Mesothelial cell of epicardium (in vitro differentiated cells): ENCODE measurements around the gene MAP7D2. TPM values are rescaled to one million over a fixed set of nuclear protein-coding genes. Genes with fewer than 3 reads are reported as not detected.
"Not testable (repeated sequence)": the region's sequence is repeated elsewhere in the genome, so short reads cannot be mapped to it uniquely, and the experiment has no call there.

ENCODE experiments used
- DNase-seq, 2 experiments: peaks; one replicate each; pipeline ENCODE4 v3.0.0; 2021; ENCODE audit warnings: low spot score in 2 of 2; ENCODE audit not compliant: unreplicated experiment in 2 of 2
- H3K27ac Mint-ChIP-seq: 2 replicates; pipeline ENCODE4 v1.8.0; 2021; ENCODE audit warnings: mixed read lengths
- H3K27me3 Mint-ChIP-seq: 2 replicates; pipeline ENCODE4 v1.8.0; 2021; ENCODE audit warnings: low read depth, mixed read lengths
- H3K36me3 Mint-ChIP-seq: 2 replicates; pipeline ENCODE4 v1.8.0; 2021; ENCODE audit warnings: mixed read lengths
- H3K4me1 Mint-ChIP-seq: 2 replicates; pipeline ENCODE4 v1.8.0; 2021; ENCODE audit warnings: mixed read lengths
- H3K4me3 Mint-ChIP-seq: 2 replicates; pipeline ENCODE4 v1.8.0; 2021; ENCODE audit warnings: mild to moderate bottlenecking, moderate library complexity, mixed read lengths
- H3K9me3 Mint-ChIP-seq: 2 replicates; pipeline ENCODE4 v1.8.0; 2021; ENCODE audit warnings: mixed read lengths
- total RNA-seq: library from RNA; stranded (reverse); gene quantifications from 3 replicates; pipeline ENCODE4 v1.2.1, GENCODE V29; 2021
- TF ChIP-seq, protein P1 (sequence below): fragments of 200-600 bp; sonication (generic); IDR thresholded peaks from one replicate; pipeline ENCODE4 v1.5.0; 2021; ENCODE audit warnings: antibody characterized with exemption; ENCODE audit not compliant: unreplicated experiment

Gene MAP7D2
- total RNA-seq: 0.93 to 1.4 TPM (median 1.3 TPM) in 3 replicates

DNA sequence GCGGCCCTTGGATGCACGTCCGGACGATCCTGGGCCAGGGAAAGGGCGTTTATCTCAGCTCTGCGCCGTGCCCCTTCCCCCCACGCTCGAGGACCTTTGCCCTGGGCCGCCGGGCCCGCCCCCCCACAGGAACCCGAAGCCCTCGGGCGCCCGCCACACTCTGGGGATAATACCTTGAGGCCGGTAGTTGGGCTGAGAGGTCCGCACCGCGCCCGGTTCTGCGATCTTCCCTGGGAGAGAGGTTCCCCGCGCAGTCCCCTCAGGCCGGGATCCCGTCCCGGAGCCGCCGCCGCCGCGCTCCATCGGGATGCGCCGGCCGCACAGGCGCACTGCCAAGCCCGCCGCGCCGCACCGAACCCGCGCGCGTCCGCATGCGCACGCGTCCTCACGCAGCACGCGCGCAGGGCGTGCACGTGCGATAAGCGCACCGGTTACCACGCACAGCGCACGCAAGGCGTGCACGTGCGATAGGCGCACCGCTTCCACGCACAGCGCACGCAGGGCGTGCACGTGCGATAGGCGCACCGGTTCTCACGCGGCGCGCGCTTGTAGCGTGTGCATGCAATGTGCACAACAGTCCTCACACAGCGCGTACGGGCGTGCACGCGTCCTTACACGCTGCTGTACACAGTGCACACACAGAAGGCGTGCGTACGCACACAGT, at the start of gene MAP7D2:
MAP7D2 (minus strand) TSS at position 331 of the 664 bp plus-strand sequence; CDS start at position 303, 28 bp downstream.
- peaks cover 34% of the 10 kb centered on the region for H3K27me3 Mint-ChIP-seq
- peak within 1 kb of the TSS; percentile 59 for H3K4me3 Mint-ChIP-seq
- DNase-seq: no peak
- TF ChIP-seq, protein P1, sequence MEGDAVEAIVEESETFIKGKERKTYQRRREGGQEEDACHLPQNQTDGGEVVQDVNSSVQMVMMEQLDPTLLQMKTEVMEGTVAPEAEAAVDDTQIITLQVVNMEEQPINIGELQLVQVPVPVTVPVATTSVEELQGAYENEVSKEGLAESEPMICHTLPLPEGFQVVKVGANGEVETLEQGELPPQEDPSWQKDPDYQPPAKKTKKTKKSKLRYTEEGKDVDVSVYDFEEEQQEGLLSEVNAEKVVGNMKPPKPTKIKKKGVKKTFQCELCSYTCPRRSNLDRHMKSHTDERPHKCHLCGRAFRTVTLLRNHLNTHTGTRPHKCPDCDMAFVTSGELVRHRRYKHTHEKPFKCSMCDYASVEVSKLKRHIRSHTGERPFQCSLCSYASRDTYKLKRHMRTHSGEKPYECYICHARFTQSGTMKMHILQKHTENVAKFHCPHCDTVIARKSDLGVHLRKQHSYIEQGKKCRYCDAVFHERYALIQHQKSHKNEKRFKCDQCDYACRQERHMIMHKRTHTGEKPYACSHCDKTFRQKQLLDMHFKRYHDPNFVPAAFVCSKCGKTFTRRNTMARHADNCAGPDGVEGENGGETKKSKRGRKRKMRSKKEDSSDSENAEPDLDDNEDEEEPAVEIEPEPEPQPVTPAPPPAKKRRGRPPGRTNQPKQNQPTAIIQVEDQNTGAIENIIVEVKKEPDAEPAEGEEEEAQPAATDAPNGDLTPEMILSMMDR: no peak
- no peak within 1 kb of the TSS for H3K27ac Mint-ChIP-seq
- H3K4me1 Mint-ChIP-seq: no peaks in the 10 kb centered on the region
- H3K36me3 Mint-ChIP-seq: no peaks in the 10 kb centered on the region
- H3K9me3 Mint-ChIP-seq: peaks cover 6% of the 10 kb centered on the region

DNA sequence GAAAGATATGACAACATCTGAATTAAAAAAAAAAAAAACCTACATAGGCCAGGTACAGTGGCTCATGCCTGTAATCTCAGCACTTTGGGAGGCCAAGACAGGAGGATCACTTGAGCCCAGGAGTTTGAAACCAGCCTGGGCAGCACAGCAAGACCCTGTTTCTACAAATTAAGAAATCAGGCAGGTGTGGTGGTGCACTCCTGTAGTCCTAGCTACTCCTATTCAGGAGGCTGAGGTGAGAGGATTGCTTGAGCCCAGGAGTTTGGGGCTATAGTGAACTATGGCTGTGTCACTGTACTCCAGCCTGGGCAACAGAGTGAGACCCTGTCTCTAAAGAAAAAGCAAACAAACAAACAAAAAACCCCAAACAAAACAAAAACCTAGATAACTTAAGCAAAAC, 45.8 kb upstream of the MAP7D2 start:
- not testable (repeated sequence) for DNase-seq, H3K4me3 Mint-ChIP-seq, H3K27me3 Mint-ChIP-seq, H3K4me1 Mint-ChIP-seq, H3K27ac Mint-ChIP-seq, H3K9me3 Mint-ChIP-seq
- H3K36me3 Mint-ChIP-seq: peaks cover 23% of the 10 kb centered on the region

DNA sequence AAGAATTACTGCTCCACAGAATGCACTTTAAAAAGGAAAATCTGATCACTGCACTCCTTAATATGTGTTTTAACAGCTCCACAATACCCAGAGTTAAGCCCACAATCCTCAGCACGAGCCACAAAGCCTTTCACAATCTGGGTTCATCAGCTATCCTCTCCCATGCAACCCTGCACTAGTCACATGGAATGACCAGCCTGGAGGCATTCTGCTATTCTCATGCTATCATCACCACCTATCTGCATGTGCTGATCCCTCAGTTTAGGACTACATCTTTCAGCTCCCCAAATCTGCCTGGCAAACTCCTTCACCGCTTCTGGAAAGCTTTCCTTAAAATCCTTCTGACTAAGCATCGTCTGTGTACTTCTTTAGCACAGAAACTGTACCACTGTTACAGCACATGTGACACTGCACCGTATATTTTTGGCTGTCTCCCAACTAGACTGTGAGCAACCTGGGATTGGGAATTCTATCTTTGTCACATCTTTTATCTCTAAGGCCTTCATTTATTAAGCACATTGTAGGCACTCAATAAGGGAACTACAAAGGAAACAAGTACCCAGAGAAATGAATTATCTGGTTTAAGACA, 43.2 kb upstream of the MAP7D2 start:
- H3K4me3 Mint-ChIP-seq: no peak overlapping the region
- peaks cover 12% of the 10 kb centered on the region for H3K9me3 Mint-ChIP-seq
- H3K36me3 Mint-ChIP-seq: peaks cover 22% of the 10 kb centered on the region
- H3K4me1 Mint-ChIP-seq: no peaks in the 10 kb centered on the region
- DNase-seq: no peak
- H3K27me3 Mint-ChIP-seq: no peaks in the 10 kb centered on the region
- H3K27ac Mint-ChIP-seq: no peak overlapping the region
- TF ChIP-seq, protein P1: no peak

DNA sequence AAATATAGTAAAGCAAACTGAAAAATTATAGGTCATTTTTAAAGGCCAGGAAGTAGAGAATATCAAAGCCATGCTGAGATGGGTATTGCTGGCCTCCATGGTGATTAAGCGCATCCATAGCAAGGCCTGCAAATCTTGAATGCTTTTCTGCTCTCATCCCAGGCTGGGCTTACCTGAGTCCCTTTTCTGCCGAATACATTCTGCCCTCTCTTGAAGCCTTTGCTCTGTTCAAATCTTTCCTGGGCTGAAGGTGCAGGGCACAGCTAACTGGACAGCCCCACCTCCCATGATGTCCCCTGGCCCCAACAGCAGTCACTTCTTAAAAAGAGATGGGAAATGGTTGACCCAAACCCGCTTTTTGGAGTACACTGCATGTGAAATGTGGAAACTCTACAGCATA, 35.0 kb upstream of the MAP7D2 start:
- peaks cover 32% of the 10 kb centered on the region for H3K9me3 Mint-ChIP-seq
- H3K27me3 Mint-ChIP-seq: no peaks in the 10 kb centered on the region
- no peak overlapping the region for H3K27ac Mint-ChIP-seq
- H3K36me3 Mint-ChIP-seq: peaks cover 24% of the 10 kb centered on the region
- no peak for DNase-seq
- H3K4me1 Mint-ChIP-seq: no peaks in the 10 kb centered on the region
- TF ChIP-seq, protein P1: no peak
- no peak overlapping the region for H3K4me3 Mint-ChIP-seq

DNA sequence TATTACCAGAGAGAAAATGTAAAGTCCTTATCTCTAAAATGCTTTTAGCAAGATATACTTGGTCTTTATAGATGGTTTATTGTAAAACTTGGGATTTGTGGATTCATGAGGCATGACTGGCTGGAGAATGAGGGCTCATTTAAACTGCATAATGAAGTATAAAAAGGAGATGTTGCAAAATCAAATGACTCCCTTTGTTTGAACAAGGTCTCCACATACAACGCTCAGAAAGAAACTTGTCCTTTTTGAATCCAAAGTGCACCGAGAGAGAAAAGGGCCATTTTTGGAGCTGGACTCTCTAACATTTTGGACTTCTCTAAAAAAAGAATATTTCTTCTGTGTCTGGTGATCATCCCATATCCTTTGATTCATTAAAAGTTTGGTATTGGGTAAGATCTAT, 32.6 kb upstream of the MAP7D2 start:
- Mint-ChIP-seq H3K27me3 (no peaks in the 10 kb centered on the region), H3K4me1 (no peaks in the 10 kb centered on the region), H3K36me3 (peaks cover 16% of the 10 kb centered on the region), H3K9me3 (peaks cover 31% of the 10 kb centered on the region), H3K27ac (no peak overlapping the region), H3K4me3 (no peak overlapping the region)
- DNase-seq: no peak
- TF ChIP-seq, protein P1: no peak

DNA sequence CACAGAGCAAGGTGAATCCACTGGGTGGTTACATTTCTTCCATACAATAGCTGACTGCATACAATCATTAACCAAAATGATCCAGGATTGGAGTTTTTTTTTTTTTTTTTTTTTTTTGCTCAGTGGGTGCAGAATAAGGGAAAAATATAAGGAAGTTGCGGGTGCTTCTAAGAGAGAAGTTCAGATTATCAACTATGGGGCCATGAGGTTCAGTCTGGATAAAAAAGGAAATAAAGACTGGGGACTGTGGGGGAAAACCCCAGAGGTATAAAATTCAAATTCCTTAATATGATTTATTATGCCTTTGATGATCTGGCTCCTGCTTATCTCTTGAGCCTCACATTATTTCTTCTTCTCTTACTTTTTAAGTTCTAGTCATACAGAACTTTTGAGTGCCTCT, 30.9 kb upstream of the MAP7D2 start:
- TF ChIP-seq, protein P1: no peak
- H3K4me3 Mint-ChIP-seq: no peak overlapping the region
- no peak for DNase-seq
- peaks cover 31% of the 10 kb centered on the region for H3K9me3 Mint-ChIP-seq
- H3K36me3 Mint-ChIP-seq: peaks cover 10% of the 10 kb centered on the region
- no peaks in the 10 kb centered on the region for H3K27me3 Mint-ChIP-seq
- H3K4me1 Mint-ChIP-seq: no peaks in the 10 kb centered on the region
- no peak overlapping the region for H3K27ac Mint-ChIP-seq
